ENCODE data around the gene TMEM158. TPM values are rescaled to one million over a fixed set of nuclear protein-coding genes. Genes with fewer than 3 reads are reported as not detected.
A peak's percentile ranks its signal among the peaks of the same experiment; 100 is the strongest.

The TMEM158 gene
- total RNA-seq, 5 donors from 2014 or later (not counting 1 experiment from before 2014, with no cell fraction given), result 0.13 to 0.26 (median 0.16) TPM

- H3K36me3 Mint-ChIP-seq, result no peaks in the 10 kb centered on the region
- ChIA-PET CTCF (no interaction called here), POLR2A (no interaction called here)
- no peak overlapping the region for H3K27ac Mint-ChIP-seq
- Histone ChIP-seq H3K27me3 (replicated peaks in 1 of 2; ENCODE audit: control insufficient read depth in 2 of 2, extremely low read depth in 1 of 2, insufficient read depth in 2 of 2, low read length in 1 of 2) (peaks cover 7 to 63% of the 10 kb centered on the region in 2 experiments), H3K4me1 (ENCODE audit: control insufficient read depth in 1 of 2, extremely low read depth in 1 of 2, insufficient read depth in 2 of 2, low read length in 2 of 2) (peaks cover 3 to 13% of the 10 kb centered on the region in 2 experiments), H3K36me3 (ENCODE audit: control insufficient read depth in 2 of 2, extremely low read depth in 1 of 2, insufficient read depth in 1 of 2, low read length in 1 of 2) (no peaks in the 10 kb centered on the region), H3K4me3 (ENCODE audit: control insufficient read depth in 1 of 2, extremely low read depth in 1 of 2, low read length in 1 of 2) (peak overlapping the region in 1 of 2 donors; percentile 68), H3K9me3 (no peaks in the 10 kb centered on the region), H3K27ac (ENCODE audit: low read length) (no peak overlapping the region)
- peaks cover 75 to 80% of the 10 kb centered on the region in 2 donors for H3K27me3 Mint-ChIP-seq
- WGBS (ENCODE audit: insufficient coverage), result under 1% methylated on average over 131 of the region's 131 CpGs
- peak overlapping the region in 2 of 3 donors; percentile 28 to 87 for H3K4me3 Mint-ChIP-seq
- peak in 27 of 35 experiments; percentile 3 to 59 (median 28) for DNase-seq
- H3K4me1 Mint-ChIP-seq, result peaks cover 14 to 16% (median 14%) of the 10 kb centered on the region in 3 donors
- ATAC-seq (replicated peaks in 1 of 4), result peak; percentile 51 to 68 (median 66)
- H3K9me3 Mint-ChIP-seq, result no peaks in the 10 kb centered on the region
These were observed 452 bp downstream of the TMEM158 start for GRCh38 chr3:45225465-45226205.

GRCh38 chr3:45224824-45225464 lies 1.1 kb downstream of the TMEM158 start:
- peak in 7 of 35 experiments; percentile 4 to 21 (median 12) for DNase-seq
- peak in 2 of 4 experiments; percentile 6 to 18 for ATAC-seq (replicated peaks in 1 of 4)

DNA sequence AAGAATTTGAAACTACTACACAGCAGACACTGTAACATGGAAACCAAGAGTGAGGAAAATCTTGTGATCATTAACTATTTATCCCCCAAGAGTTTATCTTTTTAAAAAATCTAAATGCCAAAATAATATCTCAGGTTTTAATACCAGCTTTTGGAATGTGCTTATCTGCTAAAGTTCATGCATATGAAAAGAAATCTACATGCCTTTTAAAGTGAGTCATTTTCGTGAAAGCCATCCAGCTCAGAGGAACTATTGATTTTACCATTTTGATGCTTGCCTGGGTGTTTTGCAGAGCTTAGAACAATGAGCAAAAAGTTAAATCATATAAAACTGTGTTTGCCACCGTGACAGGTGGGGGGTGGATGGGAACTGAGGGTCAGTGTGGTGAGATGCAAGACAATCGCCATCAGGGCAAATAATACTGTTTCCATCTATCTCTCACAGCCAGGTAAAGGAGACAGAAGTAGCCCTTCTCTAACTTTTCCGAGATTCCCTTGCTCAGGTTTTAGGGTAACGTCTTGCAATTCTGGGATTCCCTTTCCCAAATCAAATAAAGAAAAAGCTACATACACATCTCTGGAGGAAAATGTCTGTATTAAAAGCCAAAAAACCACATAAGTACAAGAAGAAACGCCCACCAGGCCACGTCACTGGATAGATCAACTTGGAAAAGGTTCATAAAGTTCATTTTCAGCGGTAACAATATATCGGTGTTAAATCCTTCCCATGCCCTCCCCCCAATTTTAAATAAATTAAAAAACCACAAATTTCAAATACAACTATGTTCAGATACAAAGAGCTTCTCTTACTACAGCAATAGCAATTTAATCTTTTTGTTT lies 2.0 kb downstream of the TMEM158 start:
- Histone ChIP-seq H3K36me3 (ENCODE audit: control insufficient read depth in 2 of 2, extremely low read depth in 1 of 2, insufficient read depth in 1 of 2, low read length in 1 of 2) (no peaks in the 10 kb centered on the region), H3K9me3 (no peaks in the 10 kb centered on the region), H3K27me3 (replicated peaks in 1 of 2; ENCODE audit: control insufficient read depth in 2 of 2, extremely low read depth in 1 of 2, insufficient read depth in 2 of 2, low read length in 1 of 2) (peaks cover 7 to 64% of the 10 kb centered on the region in 2 experiments), H3K4me3 (ENCODE audit: control insufficient read depth in 1 of 2, extremely low read depth in 1 of 2, low read length in 1 of 2) (peak overlapping the region in 1 of 2 donors; percentile 55), H3K27ac (ENCODE audit: low read length) (no peak overlapping the region), H3K4me1 (ENCODE audit: control insufficient read depth in 1 of 2, extremely low read depth in 1 of 2, insufficient read depth in 2 of 2, low read length in 2 of 2) (peaks cover 3 to 13% of the 10 kb centered on the region in 2 experiments)
- H3K9me3 Mint-ChIP-seq, result no peaks in the 10 kb centered on the region
- H3K4me1 Mint-ChIP-seq, result peaks cover 14 to 16% (median 14%) of the 10 kb centered on the region in 3 donors
- no peaks in the 10 kb centered on the region for H3K36me3 Mint-ChIP-seq
- DNase-seq (peak in 1 of 35 experiments; percentile 14), ATAC-seq (replicated peaks in 1 of 4) (no peak)
- peak overlapping the region in 1 of 2 donors; percentile 63 for H3K27ac Mint-ChIP-seq
- no CpG with 5 or more reads among the region's 9 CpGs for WGBS (ENCODE audit: insufficient coverage)
- peaks cover 67 to 77% of the 10 kb centered on the region in 2 donors for H3K27me3 Mint-ChIP-seq
- peak overlapping the region; percentile 32 to 87 (median 46) for H3K4me3 Mint-ChIP-seq
- POLR2A ChIA-PET, result interaction anchor here in 1 of 2 donors (1.0 kb wide), 1 partner anchor 249 kb away, joined by 3 read pairs; no protein-coding TSS in a partner anchor
- CTCF ChIA-PET, result interaction anchor here (0.6 to 1.4 kb wide), 2 partner anchors 183 to 581 kb away, joined by 3 to 4 read pairs; no protein-coding TSS in a partner anchor

More at GRCh38 chr3:45224824-45225464, 1.1 kb downstream of the TMEM158 start:
- WGBS (ENCODE audit: insufficient coverage), result 2% methylated on average over 58 of the region's 62 CpGs
- Mint-ChIP-seq H3K36me3 (no peaks in the 10 kb centered on the region), H3K27me3 (peaks cover 75 to 81% of the 10 kb centered on the region in 2 donors), H3K27ac (no peak overlapping the region), H3K9me3 (no peaks in the 10 kb centered on the region), H3K4me1 (peaks cover 14 to 16% (median 14%) of the 10 kb centered on the region in 3 donors), H3K4me3 (peak overlapping the region; percentile 80 to 87 (median 85))
- H3K36me3 ChIP-seq (ENCODE audit: control insufficient read depth in 2 of 2, extremely low read depth in 1 of 2, insufficient read depth in 1 of 2, low read length in 1 of 2), result no peaks in the 10 kb centered on the region
- peak overlapping the region in 1 of 2 donors; percentile 58 for H3K4me3 ChIP-seq (ENCODE audit: control insufficient read depth in 1 of 2, extremely low read depth in 1 of 2, low read length in 1 of 2)
- peaks cover 3 to 13% of the 10 kb centered on the region in 2 experiments for H3K4me1 ChIP-seq (ENCODE audit: control insufficient read depth in 1 of 2, extremely low read depth in 1 of 2, insufficient read depth in 2 of 2, low read length in 2 of 2)
- no peak overlapping the region for H3K27ac ChIP-seq (ENCODE audit: low read length)
- CTCF ChIA-PET, result interaction anchor here in 1 of 2 donors (0.6 kb wide), 1 partner anchor 580 kb away, joined by 3 read pairs; no protein-coding TSS in a partner anchor
- peaks cover 7 to 68% of the 10 kb centered on the region in 2 experiments for H3K27me3 ChIP-seq (replicated peaks in 1 of 2; ENCODE audit: control insufficient read depth in 2 of 2, extremely low read depth in 1 of 2, insufficient read depth in 2 of 2, low read length in 1 of 2)
- POLR2A ChIA-PET, result no interaction called here
- H3K9me3 ChIP-seq, result no peaks in the 10 kb centered on the region

- no peak overlapping the region for H3K27ac Mint-ChIP-seq
- H3K9me3 ChIP-seq, result no peaks in the 10 kb centered on the region
- peaks cover 0 to 2% of the 10 kb centered on the region in 2 experiments for H3K4me1 ChIP-seq (ENCODE audit: control insufficient read depth in 1 of 2, extremely low read depth in 1 of 2, insufficient read depth in 2 of 2, low read length in 2 of 2)
- no peaks in the 10 kb centered on the region for H3K36me3 ChIP-seq (ENCODE audit: control insufficient read depth in 2 of 2, extremely low read depth in 1 of 2, insufficient read depth in 1 of 2, low read length in 1 of 2)
- H3K27ac ChIP-seq (ENCODE audit: low read length), result no peak overlapping the region
- H3K36me3 Mint-ChIP-seq, result no peaks in the 10 kb centered on the region
- ChIA-PET POLR2A (no interaction called here), CTCF (no interaction called here)
- H3K9me3 Mint-ChIP-seq, result no peaks in the 10 kb centered on the region
- ATAC-seq (replicated peaks in 1 of 4), result no peak
- no peak overlapping the region for H3K4me3 ChIP-seq (ENCODE audit: control insufficient read depth in 1 of 2, extremely low read depth in 1 of 2, low read length in 1 of 2)
- WGBS (ENCODE audit: insufficient coverage), result 85% methylated on average over 4 of the region's 8 CpGs
- H3K4me3 Mint-ChIP-seq, result no peak overlapping the region
- no peak for DNase-seq
- H3K4me1 Mint-ChIP-seq, result peaks cover 6 to 7% (median 6%) of the 10 kb centered on the region in 3 donors
- H3K27me3 Mint-ChIP-seq, result peaks cover 51 to 60% of the 10 kb centered on the region in 2 donors
- peaks cover 4 to 50% of the 10 kb centered on the region in 2 experiments for H3K27me3 ChIP-seq (replicated peaks in 1 of 2; ENCODE audit: control insufficient read depth in 2 of 2, extremely low read depth in 1 of 2, insufficient read depth in 2 of 2, low read length in 1 of 2)
These were observed 6.4 kb downstream of the TMEM158 start for GRCh38 chr3:45219694-45220093.

DNA sequence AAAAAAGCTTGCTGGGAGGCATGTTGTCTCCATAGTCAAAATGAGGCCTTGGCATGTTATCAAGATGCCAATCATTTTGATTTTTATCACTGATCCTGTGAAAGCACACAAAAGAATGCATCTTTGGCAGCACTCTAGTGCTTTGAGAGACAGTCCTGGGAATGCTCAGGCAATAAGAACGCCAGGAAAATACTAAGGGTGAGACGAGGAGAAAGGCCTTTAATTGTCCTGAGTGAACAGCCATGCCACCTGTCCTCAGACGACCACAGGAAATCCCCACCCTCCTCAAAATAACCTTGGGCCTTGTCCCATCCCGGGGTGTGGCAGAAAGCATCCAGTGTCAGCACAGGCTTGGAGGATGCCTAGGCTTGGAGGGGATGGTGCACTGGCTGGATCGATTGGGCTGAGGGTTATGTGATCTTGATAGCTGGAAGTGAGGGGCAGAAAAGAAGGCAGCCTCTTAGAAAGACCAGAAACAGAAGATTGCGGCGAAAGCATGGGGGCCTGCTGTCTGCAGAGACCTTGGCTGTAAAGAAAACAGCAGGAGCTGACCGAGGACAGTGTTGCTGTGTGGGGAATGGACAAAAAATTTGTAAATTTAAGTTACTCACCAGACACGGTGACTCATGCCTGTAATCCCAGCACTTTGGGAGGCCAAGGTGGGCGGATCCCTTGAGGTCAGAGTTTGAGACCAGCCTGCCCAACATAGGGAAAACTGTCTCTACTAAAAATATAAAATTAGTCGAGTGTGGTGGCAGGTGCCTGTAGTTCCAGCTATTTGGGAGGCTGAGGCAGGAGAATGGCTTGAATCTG lies 7.3 kb downstream of the TMEM158 start:
- ATAC-seq (replicated peaks in 1 of 4) (no peak), DNase-seq (no peak)
- H3K9me3 ChIP-seq, result no peaks in the 10 kb centered on the region
- CTCF ChIA-PET, result interaction anchor here (0.6 to 0.7 kb wide), 2 partner anchors 247 to 277 kb away, joined by 3 read pairs; no protein-coding TSS in a partner anchor
- Mint-ChIP-seq H3K27me3 (peaks cover 42 to 52% of the 10 kb centered on the region in 2 donors), H3K4me1 (no peaks in the 10 kb centered on the region), H3K27ac (no peak overlapping the region), H3K9me3 (no peaks in the 10 kb centered on the region), H3K4me3 (no peak overlapping the region), H3K36me3 (no peaks in the 10 kb centered on the region)
- H3K36me3 ChIP-seq (ENCODE audit: control insufficient read depth in 2 of 2, extremely low read depth in 1 of 2, insufficient read depth in 1 of 2, low read length in 1 of 2), result no peaks in the 10 kb centered on the region
- H3K4me3 ChIP-seq (ENCODE audit: control insufficient read depth in 1 of 2, extremely low read depth in 1 of 2, low read length in 1 of 2), result no peak overlapping the region
- peaks cover 0 to 45% of the 10 kb centered on the region in 2 experiments for H3K27me3 ChIP-seq (replicated peaks in 1 of 2; ENCODE audit: control insufficient read depth in 2 of 2, extremely low read depth in 1 of 2, insufficient read depth in 2 of 2, low read length in 1 of 2)
- H3K4me1 ChIP-seq (ENCODE audit: control insufficient read depth in 1 of 2, extremely low read depth in 1 of 2, insufficient read depth in 2 of 2, low read length in 2 of 2), result no peaks in the 10 kb centered on the region
- POLR2A ChIA-PET, result no interaction called here
- 81% methylated on average over 7 of the region's 11 CpGs for WGBS (ENCODE audit: insufficient coverage)
- H3K27ac ChIP-seq (ENCODE audit: low read length), result no peak overlapping the region
